K562 (cell line): ENCODE measurements around the gene DNAJC11. TPM values are rescaled to one million over a fixed set of nuclear protein-coding genes. Genes with fewer than 3 reads are reported as not detected.

ENCODE experiments used
- ATAC-seq: fragments of 200-7000 bp; cut with Tn5 transposase; 3 replicates; pipeline ENCODE4 v1.9.1; 2020; ENCODE audit warnings: moderate library complexity
- BruUV-seq: library from RNA; stranded (reverse); fragments of 400-500 nt; replicated peaks from 2 replicates; lab custom pipeline; 2021; lab: Mats Ljungman, UMichigan
- CTCF ChIA-PET: fragments of 300-600 bp; formaldehyde crosslinking; extraction: SDS; loops from one replicate; lab custom pipeline; 2021; ENCODE audit warnings: low intra/inter-chr PET ratio; lab: Yijun Ruan, JAX
- POLR2A ChIA-PET: fragments of 300-600, 350-650 bp; sonication (Branson Sonifier 250); formaldehyde crosslinking; extraction: SDS; loops from one replicate; lab custom pipeline; 2021; ENCODE audit warnings: antibody characterized with exemption, inconsistent platforms; lab: Yijun Ruan, JAX
- DNase-seq, 4 experiments: peaks; one replicate each; pipeline versions ENCODE4 v3.0.0 to v3.0.0-alpha.2; 2011 to 2018; ENCODE audit warnings: low spot score in 3 of 4, mixed read lengths in 3 of 4; ENCODE audit errors: extremely low read depth in 1 of 4
- FAIRE-seq: peaks from 2 replicates; lab custom pipeline; 2011; peaks lifted over from hg19 to GRCh38; lab: Jason Lieb, UNC
- H2AFZ ChIP-seq: 2 replicates; pipeline ENCODE4 v1.6.0; 2011; ENCODE audit warnings: low read depth, low read length, control low read depth, inconsistent platforms
- H3K27ac ChIP-seq: fragments of 200-600 bp; 3 replicates; pipeline ENCODE4 v1.8.0; 2011; ENCODE audit warnings: low read depth, mild to moderate bottlenecking, control low read depth, inconsistent platforms, low read length, moderate library complexity, mixed read lengths; ENCODE audit errors: extremely low read depth
- H3K27me3 ChIP-seq, 2 experiments: fragments of 300-600 bp in 1 of 2; 2 replicates in 1 of 2; 3 replicates in 1 of 2; pipeline versions ENCODE4 v1.6.0 to v1.8.0; 2011; ENCODE audit warnings: inconsistent platforms in 2 of 2, low read length in 2 of 2, mild to moderate bottlenecking in 1 of 2, mixed read lengths in 1 of 2, moderate library complexity in 1 of 2; ENCODE audit not compliant: control insufficient read depth in 2 of 2, insufficient read depth in 2 of 2
- H3K36me3 ChIP-seq: fragments of 300-600 bp; 3 replicates; pipeline ENCODE4 v1.8.0; 2011; ENCODE audit warnings: mild to moderate bottlenecking, low read length, inconsistent platforms; ENCODE audit not compliant: control insufficient read depth, insufficient read depth
- H3K4me1 ChIP-seq, 2 experiments: fragments of 200-600 bp in 1 of 2; replicated peaks in 1 of 2; 2 replicates in 1 of 2; 3 replicates in 1 of 2; pipeline versions ENCODE4 v1.5.1 to v1.8.0; 2011; ENCODE audit warnings: inconsistent platforms in 2 of 2, low read length in 2 of 2, mild to moderate bottlenecking in 1 of 2, mixed read lengths in 1 of 2, moderate library complexity in 1 of 2; ENCODE audit not compliant: control insufficient read depth in 2 of 2, insufficient read depth in 2 of 2
- H3K4me2 ChIP-seq: 2 replicates; pipeline ENCODE4 v1.6.1; 2011; ENCODE audit warnings: low read length, control low read depth, inconsistent platforms, mixed read lengths; ENCODE audit not compliant: insufficient read depth
- H3K4me3 ChIP-seq: fragments of 200-600 bp; sonication (generic), shearing (Covaris generic); 2 replicates; pipeline ENCODE4 v1.5.1; 2016; ENCODE audit warnings: control low read depth, inconsistent platforms
- H3K79me2 ChIP-seq: fragments of 200-600 bp; 3 replicates; pipeline ENCODE4 v1.8.0; 2011; ENCODE audit warnings: low read length, inconsistent platforms; ENCODE audit not compliant: control insufficient read depth, insufficient read depth
- H3K9ac ChIP-seq, 2 experiments: 2 replicates each; pipeline versions ENCODE4 v1.6.0 to v1.6.1; 2011; ENCODE audit warnings: low read depth in 2 of 2, low read length in 2 of 2, control low read depth in 1 of 2, inconsistent platforms in 1 of 2, mild to moderate bottlenecking in 1 of 2, mixed read lengths in 1 of 2; ENCODE audit not compliant: insufficient read depth in 1 of 2
- H3K9me1 ChIP-seq: one replicate; pipeline ENCODE4 v1.6.0; 2011; ENCODE audit warnings: inconsistent platforms, mild to moderate bottlenecking, low read length, moderate library complexity; ENCODE audit not compliant: control insufficient read depth, insufficient read depth
- H3K9me3 ChIP-seq: replicated peaks from 2 replicates; pipeline ENCODE4 v1.5.1; 2011; ENCODE audit warnings: low read depth, low read length, inconsistent platforms; ENCODE audit not compliant: control insufficient read depth, insufficient read depth
- H4K20me1 ChIP-seq: replicated peaks from 2 replicates; pipeline ENCODE4 v1.6.1; 2011; ENCODE audit warnings: low read length, inconsistent platforms, mixed read lengths; ENCODE audit not compliant: control insufficient read depth, insufficient read depth
- BHLHE40 ChIP-seq: IDR thresholded peaks from 2 replicates; pipeline ENCODE4 v1.6.1; 2011; ENCODE audit warnings: low read length, improper control_type of control experiment
- CBX1 ChIP-seq: sonication (generic); IDR thresholded peaks from 2 replicates; pipeline ENCODE4 v1.6.1; 2016; ENCODE audit warnings: antibody characterized with exemption, low read depth, mild to moderate bottlenecking
- ETV1 ChIP-seq: fragments of 450-650 bp; conservative IDR thresholded peaks from 2 replicates; pipeline ENCODE4 v1.6.1; 2016; ENCODE audit warnings: missing genetic modification characterization, control low read depth, low read depth, missing compliant biosample characterization
- FOSL1 ChIP-seq: fragments of 200-800 bp; sonication (Bioruptor generic); conservative IDR thresholded peaks from 2 replicates; pipeline ENCODE4 v1.6.1; 2016; ENCODE audit warnings: missing genetic modification characterization, missing compliant biosample characterization
- RNF2 ChIP-seq: sonication (generic); IDR thresholded peaks from 2 replicates; pipeline ENCODE4 v1.6.1; 2016
- SPI1 ChIP-seq: IDR thresholded peaks from 2 replicates; pipeline ENCODE4 v1.6.1; 2011; ENCODE audit warnings: low read depth, low read length, control low read depth, borderline replicate concordance
- TRIM24 ChIP-seq, 2 experiments: fragments of 450-650 bp; IDR thresholded peaks; 2 replicates each; pipeline ENCODE4 v1.6.1; 2016
- WGBS: fragments of 100-300 bp; shearing (Covaris generic); methylation state at CpG from one replicate; pipeline ENCODE4 v1.1.6; 2016; ENCODE audit warnings: low coverage, mixed read lengths; ENCODE audit not compliant: insufficient coverage; ENCODE audit errors: missing lambda C conversion rate; 5-methylcytosine and 5-hydroxymethylcytosine counted together
- in situ Hi-C: fragments of 300-500 bp; cut with MboI; formaldehyde crosslinking; loops from 4 replicates; pipeline ENCODE4 v1.15.0; 2018; ENCODE audit warnings: inconsistent platforms, mixed read lengths
- intact Hi-C: fragments of 100-400 bp; cut with micrococcal nuclease; formaldehyde crosslinking; loops from 2 replicates; pipeline ENCODE4 v1.14.2; 2022
- polyA plus RNA-seq, 8 experiments: library from polyadenylated mRNA; depleted of rRNA in 4 of 8; stranded (reverse) in 5 of 8; unstranded in 3 of 8; fragments of >200 nt; fragmentation: Nextera tagmentation in 2 of 8; fragmentation: Illumina TruSeq in 1 of 8; extraction: Ambion mirVana in 2 of 8; extraction: Trizol in 1 of 8; gene quantifications; 2 replicates each; pipeline versions ENCODE4 v1.2.1 to v1.2.3, GENCODE V29; 2011 to 2014; ENCODE audit warnings: inconsistent platforms in 1 of 8, missing spikeins in 1 of 8
- total RNA-seq, 7 experiments: library from RNA; depleted of rRNA in 6 of 7; stranded (reverse); fragments of >200 nt in 6 of 7; fragmentation: Illumina TruSeq in 2 of 7; extraction: Trizol in 2 of 7; gene quantifications; 2 replicates each; pipeline versions ENCODE4 v1.2.1 to v1.2.3, GENCODE V29; 2011 to 2021; ENCODE audit warnings: low replicate concordance in 1 of 7
- TF ChIP-seq, protein P1 (sequence below): IDR thresholded peaks from 3 replicates; pipeline ENCODE4 v1.6.1; 2011; ENCODE audit warnings: borderline replicate concordance, mild to moderate bottlenecking; ENCODE audit not compliant: insufficient read length, insufficient read depth
- TF ChIP-seq, protein P2 (sequence below): fragments of 450-650 bp; IDR thresholded peaks from 2 replicates; pipeline ENCODE4 v1.6.1; 2016; ENCODE audit warnings: mild to moderate bottlenecking
- TF ChIP-seq, protein P3 (sequence below): fragments of 250-450 bp; sonication (Bioruptor Pico); IDR thresholded peaks from 2 replicates; pipeline ENCODE4 v1.5.1; 2021; ENCODE audit warnings: mild to moderate bottlenecking
- TF ChIP-seq, protein P4 (sequence below): fragments of 200-800 bp; sonication (Bioruptor generic); IDR thresholded peaks from 2 replicates; pipeline ENCODE4 v1.6.1; 2017; ENCODE audit warnings: missing genetic modification characterization, missing compliant biosample characterization

The DNAJC11 gene
- total and polyA plus RNA-seq, 9 of the 15 experiments (the other 6 are each of a cell fraction or from before 2014, with no cell fraction given): 14.1 to 123 (median 76.6) TPM

DNA sequence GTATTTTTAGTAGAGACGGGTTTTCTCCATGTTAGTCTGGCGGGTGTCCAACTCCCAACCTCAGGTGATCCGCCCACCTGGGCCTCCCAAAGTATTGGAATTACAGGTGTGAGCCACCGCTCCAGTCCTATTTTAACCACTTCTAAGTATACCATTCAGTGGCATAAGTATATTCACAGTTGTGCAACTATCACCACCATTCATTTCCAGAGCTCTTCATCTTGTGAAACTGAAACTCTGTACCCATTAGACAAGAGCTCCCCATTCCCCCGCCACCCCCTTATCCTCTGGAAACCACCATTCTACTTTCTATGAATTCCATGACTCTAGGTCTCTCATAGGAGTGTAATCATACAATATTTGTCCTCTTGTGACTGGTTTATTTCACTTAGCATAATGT is 43.5 kb upstream of the DNAJC11 start (continued):
- TF ChIP-seq, protein P1, sequence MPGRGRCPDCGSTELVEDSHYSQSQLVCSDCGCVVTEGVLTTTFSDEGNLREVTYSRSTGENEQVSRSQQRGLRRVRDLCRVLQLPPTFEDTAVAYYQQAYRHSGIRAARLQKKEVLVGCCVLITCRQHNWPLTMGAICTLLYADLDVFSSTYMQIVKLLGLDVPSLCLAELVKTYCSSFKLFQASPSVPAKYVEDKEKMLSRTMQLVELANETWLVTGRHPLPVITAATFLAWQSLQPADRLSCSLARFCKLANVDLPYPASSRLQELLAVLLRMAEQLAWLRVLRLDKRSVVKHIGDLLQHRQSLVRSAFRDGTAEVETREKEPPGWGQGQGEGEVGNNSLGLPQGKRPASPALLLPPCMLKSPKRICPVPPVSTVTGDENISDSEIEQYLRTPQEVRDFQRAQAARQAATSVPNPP: no peak
- TF ChIP-seq, protein P2, sequence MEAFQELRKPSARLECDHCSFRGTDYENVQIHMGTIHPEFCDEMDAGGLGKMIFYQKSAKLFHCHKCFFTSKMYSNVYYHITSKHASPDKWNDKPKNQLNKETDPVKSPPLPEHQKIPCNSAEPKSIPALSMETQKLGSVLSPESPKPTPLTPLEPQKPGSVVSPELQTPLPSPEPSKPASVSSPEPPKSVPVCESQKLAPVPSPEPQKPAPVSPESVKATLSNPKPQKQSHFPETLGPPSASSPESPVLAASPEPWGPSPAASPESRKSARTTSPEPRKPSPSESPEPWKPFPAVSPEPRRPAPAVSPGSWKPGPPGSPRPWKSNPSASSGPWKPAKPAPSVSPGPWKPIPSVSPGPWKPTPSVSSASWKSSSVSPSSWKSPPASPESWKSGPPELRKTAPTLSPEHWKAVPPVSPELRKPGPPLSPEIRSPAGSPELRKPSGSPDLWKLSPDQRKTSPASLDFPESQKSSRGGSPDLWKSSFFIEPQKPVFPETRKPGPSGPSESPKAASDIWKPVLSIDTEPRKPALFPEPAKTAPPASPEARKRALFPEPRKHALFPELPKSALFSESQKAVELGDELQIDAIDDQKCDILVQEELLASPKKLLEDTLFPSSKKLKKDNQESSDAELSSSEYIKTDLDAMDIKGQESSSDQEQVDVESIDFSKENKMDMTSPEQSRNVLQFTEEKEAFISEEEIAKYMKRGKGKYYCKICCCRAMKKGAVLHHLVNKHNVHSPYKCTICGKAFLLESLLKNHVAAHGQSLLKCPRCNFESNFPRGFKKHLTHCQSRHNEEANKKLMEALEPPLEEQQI: no peak

DNA sequence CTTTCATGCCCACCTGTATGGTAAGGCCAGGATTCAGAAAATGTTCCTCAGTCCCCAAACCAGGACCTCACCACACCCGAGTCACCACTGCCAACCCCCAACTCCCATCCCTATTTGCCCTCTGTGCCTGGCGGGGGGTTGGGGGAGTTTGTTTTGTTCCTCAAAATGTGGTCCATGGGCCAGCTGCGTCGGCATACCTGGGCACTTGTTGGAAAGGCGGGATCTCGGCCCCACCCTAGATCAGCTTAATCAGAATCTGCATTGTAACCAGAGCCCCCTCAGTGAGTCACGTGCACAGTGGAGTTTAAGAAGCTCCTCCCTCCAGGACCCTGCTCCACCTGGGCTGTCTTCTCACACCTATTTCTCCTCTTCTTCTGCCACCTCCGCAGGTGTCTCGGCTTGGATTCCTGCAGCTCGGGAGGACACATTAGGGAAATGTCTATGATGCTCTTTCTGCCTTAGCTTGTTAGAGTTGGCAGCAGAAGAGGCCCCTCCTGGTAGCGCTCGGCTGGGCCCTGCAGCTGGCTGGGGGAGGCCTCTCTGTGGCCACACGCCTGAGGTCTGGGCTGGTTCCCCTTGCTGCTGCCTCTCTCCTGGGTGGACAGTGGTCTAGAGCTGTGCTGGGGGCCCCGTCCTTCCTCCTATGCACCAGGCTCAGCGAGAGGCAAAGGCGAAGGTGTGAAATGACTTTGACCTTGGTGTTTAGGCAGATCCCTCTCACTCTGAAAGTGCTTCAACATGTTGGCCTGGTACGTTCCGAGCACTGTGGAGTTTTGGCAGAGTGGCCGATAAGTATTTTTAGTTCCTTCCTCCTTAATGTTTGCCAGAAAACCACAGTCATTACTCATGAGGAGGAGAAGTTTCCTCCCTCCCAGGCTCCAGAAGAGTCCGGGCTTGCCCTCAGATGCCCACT is 41.8 kb upstream of the DNAJC11 start:
- intact Hi-C loops: loop anchor here (5.0 kb wide), 1 partner anchor 219 kb away; no protein-coding TSS in a partner anchor
- ChIA-PET POLR2A (interaction anchor here (0.6 to 1.1 kb wide), 6 partner anchors 9 to 316 kb away, joined by 3 to 6 read pairs (median 3); no protein-coding TSS in a partner anchor), CTCF (no interaction called here)
- Histone ChIP-seq H3K4me2 (peak overlapping the region; percentile 10), H3K9me3 (no peaks in the 10 kb centered on the region), H2AFZ (peak overlapping the region; percentile 28), H3K4me1 (peaks cover 9 to 15% of the 10 kb centered on the region in 2 experiments; a peak in 4 of 5 replicates), H3K4me3 (no peak overlapping the region), H3K27me3 (peaks cover 9 to 37% of the 10 kb centered on the region in 2 experiments), H3K9me1 (no peaks in the 10 kb centered on the region), H3K27ac (0 out of 3 replicates have a peak overlapping the region, but pooled peaks have one; percentile 9), H3K9ac (0 out of 4 replicates have a peak overlapping the region, but pooled peaks of 1 of the 2 experiments have one; percentile 22), H4K20me1 (no peaks in the 10 kb centered on the region), H3K36me3 (no peaks in the 10 kb centered on the region), H3K79me2 (no peaks in the 10 kb centered on the region)
- FAIRE-seq (peak; percentile 59), DNase-seq (peak in 2 of 4 experiments; percentile 9 to 40), ATAC-seq (peak; percentile 75)
- no TSS peak for BruUV-seq
- in situ Hi-C loops: no loop called here
- WGBS: 13% methylated on average over 20 of the region's 20 CpGs
- TF ChIP-seq TRIM24 (IDR thresholded peaks at IDR 0.05): no peak
- peak; percentile 36; the same call in 1 of the 2 replicates for TF ChIP-seq SPI1
- TF ChIP-seq, protein P3, sequence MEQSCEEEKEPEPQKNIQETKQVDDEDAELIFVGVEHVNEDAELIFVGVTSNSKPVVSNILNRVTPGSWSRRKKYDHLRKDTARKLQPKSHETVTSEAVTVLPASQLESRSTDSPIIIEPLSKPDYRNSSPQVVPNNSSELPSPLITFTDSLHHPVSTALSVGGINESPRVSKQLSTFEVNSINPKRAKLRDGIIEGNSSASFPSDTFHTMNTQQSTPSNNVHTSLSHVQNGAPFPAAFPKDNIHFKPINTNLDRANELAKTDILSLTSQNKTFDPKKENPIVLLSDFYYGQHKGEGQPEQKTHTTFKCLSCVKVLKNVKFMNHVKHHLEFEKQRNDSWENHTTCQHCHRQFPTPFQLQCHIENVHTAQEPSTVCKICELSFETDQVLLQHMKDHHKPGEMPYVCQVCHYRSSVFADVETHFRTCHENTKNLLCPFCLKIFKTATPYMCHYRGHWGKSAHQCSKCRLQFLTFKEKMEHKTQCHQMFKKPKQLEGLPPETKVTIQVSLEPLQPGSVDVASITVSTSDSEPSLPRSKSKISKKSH (CRISPR knock-in tag): no peak
- TF ChIP-seq CBX1: no peak
- TF ChIP-seq BHLHE40: peak; percentile 67
- TF ChIP-seq, protein P4, sequence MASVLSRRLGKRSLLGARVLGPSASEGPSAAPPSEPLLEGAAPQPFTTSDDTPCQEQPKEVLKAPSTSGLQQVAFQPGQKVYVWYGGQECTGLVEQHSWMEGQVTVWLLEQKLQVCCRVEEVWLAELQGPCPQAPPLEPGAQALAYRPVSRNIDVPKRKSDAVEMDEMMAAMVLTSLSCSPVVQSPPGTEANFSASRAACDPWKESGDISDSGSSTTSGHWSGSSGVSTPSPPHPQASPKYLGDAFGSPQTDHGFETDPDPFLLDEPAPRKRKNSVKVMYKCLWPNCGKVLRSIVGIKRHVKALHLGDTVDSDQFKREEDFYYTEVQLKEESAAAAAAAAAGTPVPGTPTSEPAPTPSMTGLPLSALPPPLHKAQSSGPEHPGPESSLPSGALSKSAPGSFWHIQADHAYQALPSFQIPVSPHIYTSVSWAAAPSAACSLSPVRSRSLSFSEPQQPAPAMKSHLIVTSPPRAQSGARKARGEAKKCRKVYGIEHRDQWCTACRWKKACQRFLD (CRISPR knock-in tag): 0 out of 2 replicates have a peak, but pooled peaks have one; percentile 50
- TF ChIP-seq FOSL1 (tag): peak; percentile 47; the same call in 1 of the 2 replicates
- TF ChIP-seq ETV1: peak; percentile 37; the same call in 1 of the 2 replicates
- TF ChIP-seq RNF2: peak; percentile 65; the same call in 1 of the 2 replicates
